ENCODE measurements around the gene BICD1. TPM values are rescaled to one million over a fixed set of nuclear protein-coding genes. Genes with fewer than 3 reads are reported as not detected.
"Not testable (repeated sequence)": the region's sequence is repeated elsewhere in the genome, so short reads cannot be mapped to it uniquely, and the experiment has no call there.

BICD1 gene
- total RNA-seq, 1 donor from 2014 or later, result 30.1 TPM

DNA sequence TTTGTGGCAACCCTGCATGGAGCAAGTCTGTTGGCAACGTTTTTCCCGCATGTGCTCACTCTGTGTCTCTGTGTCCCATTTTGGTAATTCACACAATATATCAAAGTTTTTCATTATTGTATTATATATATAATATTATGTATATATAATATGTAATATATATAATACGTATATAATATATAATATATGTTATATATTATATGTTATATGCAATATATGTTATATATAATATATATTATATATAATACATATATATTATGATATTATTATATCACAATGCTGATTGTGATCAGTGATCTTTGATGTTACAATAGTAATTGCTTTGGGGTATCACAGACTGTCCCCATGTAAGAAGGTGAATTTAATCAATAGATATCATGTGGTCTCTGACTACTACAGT, 84.8 kb downstream of the BICD1 start:
- no peak for DNase-seq (ENCODE audit: low spot score)

DNA sequence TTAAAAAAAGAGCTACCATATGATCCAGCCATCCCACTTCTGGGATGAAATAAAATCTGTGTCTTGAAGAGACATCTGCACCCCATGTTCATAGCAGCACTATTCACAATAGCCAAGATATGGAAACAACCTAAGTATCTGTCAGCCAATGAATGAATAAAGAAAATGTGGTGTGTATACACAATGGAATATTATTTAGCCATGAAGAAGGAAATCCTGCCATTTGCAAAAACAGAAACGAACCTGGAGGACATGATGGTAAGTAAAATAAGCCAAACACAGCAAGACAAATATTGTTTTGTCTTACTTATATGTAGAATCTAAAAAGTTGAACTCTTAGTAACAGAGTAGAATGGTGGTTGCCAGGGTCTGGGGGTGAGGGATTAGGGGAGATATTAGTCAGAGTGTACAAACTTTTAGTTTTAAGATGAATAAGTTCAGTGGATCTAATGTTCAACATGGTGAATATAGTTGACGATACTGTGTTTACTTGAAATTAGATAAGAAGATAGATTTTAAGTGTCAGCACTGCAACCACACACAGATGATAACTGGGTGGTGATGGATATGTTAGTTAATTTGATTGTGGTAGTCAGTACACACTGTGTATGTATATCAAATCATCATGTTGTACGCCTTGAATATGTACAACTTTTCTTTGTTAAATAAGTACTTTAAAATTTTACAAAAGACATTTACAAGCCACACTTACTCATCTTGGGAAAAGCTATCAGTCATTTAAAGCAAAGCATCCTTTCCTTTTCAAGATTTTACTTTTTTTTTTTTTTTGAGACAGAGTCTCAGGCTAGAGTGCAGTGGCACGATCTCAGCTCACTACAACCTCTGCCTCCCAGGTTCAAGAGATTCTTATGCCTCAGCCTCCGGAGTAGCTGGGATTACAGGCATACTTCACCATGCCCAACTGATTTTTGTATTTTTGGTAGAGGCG, 89.9 kb downstream of the BICD1 start:
- no peak for DNase-seq (ENCODE audit: low spot score)

DNA sequence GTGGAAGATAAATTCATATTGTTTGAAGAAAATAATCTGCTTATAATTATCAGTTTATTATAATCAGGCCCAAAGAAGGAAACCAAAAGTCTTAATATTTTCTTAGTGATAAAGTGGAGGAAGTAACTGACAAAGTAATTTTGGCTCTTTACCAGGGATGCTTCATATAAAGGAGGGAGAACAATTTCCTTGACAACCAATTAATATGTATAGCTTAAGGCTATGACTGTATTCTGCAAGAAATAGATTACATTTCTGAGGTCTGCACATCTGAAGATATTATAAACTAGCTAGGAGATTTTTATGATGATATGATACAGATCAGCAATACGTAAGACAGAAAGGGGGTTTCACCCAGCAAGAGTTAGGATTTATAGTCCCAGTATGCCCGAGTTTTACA, 90.8 kb downstream of the BICD1 start:
- DNase-seq (ENCODE audit: low spot score), result no peak

DNA sequence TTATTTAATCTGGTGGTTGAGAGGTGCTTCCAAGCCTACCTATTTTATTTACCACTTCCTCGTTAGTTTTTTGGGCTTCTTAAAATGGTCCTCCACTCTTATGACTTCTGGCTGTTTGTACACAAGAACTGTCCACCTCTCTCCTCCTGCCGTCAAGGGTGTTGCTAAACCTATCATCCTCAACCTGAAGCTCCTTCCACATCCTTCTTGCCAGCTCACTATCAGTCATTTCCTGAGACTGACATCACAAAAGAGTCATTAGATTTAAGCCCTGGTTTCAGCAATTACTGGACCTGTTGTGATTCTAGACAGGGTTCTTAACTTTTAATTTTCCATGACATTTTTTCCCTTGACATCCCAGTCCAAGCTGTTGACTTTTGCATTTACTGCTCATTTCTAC, 91.9 kb downstream of the BICD1 start:
- no peak for DNase-seq (ENCODE audit: low spot score)

DNA sequence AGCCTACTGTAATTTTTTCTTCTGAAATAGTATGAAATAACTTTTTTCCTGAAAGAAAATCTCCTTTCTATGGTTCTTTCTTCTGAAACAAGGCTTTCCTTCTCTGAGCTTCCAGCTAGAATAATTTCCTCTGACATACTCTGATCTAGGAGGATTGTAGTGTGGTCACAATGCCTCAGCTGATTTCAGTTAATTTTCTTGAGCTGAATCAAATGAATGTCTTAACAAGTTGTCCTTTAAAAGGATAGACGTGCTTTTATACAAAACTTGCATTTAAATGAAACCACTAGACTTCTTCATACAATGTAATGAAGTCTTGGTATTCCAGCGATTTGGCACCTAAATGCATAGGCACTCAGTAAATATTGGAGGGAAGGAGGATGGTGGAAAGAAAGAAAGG, 94.4 kb downstream of the BICD1 start:
- no peak for DNase-seq (ENCODE audit: low spot score)

DNA sequence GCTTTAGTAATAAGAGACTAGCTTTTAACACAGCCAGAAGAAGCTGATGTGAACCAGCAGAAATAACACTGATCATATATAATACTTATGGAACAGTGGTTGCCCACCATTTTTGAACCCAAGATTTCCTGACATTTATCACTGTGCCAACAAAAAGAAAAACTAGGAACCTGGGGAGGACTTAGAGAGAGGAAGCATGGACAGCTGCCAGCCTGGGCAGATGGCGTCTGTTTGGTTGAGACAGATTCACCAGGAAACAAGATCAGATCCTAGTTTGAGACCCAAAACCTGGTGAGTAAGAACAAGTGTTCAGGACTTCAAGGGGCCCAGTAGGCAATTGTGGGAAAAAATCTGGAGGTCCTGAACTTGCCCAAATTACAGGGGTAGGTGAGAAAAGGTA, 95.3 kb downstream of the BICD1 start:
- no peak for DNase-seq (ENCODE audit: low spot score)

DNA sequence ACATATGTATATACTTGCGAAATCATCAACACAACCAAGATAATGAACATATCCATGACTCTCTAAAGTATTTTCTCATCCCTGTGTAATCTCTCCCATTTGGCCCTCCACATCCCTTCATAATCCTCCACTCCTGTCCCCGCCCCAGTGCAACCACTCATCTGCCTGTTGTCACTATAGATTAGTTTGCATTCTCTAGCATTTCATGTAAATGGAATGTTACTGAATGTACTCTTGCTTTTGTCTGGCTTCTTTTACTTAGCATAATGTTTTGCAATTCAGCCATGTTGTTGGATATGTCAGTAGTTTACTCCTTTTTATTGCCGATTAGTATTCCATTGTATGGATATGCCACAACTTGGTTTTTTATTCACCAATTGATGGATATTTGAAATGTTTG, 99.1 kb downstream of the BICD1 start:
- no peak for DNase-seq (ENCODE audit: low spot score)

DNA sequence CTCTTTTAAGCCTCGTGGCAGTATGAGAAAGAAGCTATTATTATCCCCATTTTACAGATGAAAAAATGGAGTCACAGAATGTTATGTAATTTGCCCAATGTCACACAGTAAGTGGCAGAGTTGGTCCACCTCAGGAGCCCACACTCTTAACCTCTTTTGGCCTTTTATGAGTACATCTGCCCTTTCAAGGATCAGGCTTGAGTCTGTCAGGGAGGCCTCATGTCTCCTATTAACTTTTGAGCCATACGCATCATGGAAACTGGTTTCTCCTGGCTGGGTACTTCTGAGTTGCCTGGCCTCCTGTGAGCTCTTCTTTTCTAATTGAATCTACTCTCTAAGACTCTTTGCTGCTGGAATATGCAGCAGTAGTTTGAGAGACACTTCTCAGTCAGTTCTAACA, 101.7 kb downstream of the BICD1 start:
- DNase-seq (ENCODE audit: low spot score), result no peak

DNA sequence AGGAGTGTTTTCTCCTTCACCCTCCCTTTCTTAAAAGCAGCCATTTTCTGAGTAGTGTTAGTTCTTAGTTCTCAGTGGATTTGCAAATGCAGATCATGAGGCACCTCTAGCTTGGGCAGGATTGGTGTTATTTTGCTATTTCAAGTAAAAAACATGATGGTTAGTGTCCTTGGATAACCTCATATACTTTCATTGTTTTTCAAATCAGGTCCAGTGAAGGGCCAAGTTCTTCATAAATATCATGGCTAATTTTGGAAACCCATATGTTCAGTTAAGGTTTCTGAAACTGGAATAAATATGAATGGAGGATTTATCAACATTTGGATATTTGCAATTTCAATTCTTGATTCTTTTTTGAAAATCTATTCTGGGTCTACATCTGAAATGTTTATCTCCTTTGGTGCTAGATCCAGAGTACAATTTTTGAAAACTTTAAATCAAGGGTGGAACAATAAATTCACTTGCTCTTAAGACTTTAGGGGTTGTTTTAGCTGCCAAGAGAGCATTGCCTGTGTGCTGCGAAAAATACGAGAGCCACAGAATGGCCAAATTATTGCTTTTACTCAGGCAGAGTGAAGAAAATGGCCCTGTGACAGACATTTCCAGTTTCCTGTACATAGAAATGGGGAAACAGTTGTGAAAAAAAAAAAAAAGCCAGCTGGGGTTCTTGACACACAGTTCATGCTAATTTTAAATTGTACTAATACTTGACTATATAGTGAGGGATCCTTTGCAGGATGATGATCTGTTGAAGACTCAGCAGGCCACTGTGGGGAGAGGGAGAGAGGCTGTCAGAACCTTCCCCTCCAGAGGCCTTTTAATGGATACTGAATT, 104.6 kb downstream of the BICD1 start:
- DNase-seq (ENCODE audit: low spot score), result no peak

DNA sequence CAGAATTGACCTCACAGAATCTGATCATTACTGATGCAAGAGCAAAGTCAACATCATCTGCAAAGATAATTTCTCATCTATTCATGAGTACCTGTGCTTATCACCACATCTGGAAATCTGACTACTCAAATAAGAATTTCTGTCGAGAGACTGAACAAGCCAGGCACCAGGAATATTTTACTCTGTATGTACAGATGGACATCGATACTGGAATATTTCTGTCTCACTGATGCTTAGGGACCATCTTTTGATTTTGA, 105.2 kb downstream of the BICD1 start:
- no peak for DNase-seq (ENCODE audit: low spot score)

DNA sequence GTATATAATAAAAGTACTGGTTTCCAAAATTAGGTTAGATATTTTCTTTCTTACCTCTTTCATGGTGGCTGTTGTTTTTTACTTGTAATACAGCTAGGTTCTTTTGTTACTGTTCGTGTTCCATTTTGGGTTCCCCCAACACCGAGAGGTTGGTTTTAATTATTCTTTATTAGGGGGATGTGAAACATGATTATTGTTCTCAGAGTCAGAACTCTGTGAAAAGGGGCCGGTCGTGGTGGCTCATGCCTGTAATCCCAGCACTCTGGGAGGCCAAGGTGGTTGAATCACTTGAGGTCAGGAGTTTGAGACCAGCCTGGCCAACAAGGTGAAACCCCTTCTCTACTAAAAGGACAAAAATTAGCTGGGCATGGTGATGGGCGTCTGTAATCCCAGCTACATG, 108.1 kb downstream of the BICD1 start:
- no peak for DNase-seq (ENCODE audit: low spot score)

DNA sequence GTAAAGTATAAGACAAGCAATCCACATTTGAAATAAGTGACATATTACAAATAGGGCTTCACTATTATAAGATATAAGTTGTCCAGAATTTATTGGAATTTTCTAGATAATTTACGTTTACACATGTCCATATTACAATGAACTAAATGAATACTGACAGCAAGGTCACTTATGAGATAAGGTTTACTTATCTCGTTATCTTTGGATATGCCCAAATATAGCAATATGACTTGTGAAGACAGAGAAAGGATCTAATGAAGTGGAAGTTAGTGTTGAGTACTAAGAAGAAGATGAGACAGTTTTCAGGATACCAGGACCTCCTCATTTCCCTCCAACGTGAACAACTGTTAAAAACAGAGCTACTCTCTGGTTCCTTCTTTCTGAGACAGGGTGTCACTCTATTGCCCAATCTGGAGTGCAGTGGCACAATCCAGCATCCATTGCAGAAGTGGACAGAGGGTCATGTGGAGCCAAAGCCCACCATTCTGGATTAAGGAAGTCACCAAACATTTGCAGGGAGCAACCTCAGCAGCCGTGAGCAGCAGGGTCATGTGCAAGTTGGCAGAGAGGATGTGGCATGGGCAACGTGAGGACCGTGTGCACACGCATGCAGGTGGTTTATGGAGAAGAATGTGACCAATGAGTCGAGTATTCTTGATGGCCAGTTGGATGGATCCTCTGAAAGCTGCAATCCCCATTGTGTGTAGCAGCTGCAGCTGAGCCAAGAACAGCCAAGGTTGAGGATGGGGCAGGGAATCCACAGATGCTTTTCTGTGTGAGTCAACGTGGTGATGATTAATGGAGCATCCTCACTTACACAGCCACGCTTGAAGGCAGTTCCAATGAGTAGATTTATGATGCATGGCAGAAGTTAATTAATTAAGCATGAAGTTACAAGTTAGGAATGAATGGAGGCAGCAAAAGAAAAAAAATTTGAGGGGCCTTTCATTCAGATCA, 111.0 kb downstream of the BICD1 start:
- peak; percentile 12 for DNase-seq (ENCODE audit: low spot score)

DNA sequence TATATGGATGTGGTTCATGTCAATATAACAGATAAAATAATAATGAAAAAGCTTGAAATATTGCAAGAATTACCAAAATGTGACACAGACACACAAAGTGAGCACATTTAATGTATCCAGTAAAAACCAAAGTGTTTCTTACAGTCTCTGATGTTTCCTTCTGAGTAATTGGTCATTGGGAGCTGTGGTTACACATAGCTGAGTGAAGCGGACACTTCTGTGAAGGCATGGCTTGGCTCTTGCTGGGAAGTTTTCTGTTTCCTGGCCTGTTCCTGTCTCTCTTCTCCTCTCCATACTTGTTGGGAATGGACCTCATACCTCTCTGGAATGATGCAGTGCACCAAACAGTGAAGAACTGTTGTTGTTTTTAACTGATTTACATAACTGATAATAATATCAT, 117.3 kb downstream of the BICD1 start:
- DNase-seq (ENCODE audit: low spot score), result no peak

DNA sequence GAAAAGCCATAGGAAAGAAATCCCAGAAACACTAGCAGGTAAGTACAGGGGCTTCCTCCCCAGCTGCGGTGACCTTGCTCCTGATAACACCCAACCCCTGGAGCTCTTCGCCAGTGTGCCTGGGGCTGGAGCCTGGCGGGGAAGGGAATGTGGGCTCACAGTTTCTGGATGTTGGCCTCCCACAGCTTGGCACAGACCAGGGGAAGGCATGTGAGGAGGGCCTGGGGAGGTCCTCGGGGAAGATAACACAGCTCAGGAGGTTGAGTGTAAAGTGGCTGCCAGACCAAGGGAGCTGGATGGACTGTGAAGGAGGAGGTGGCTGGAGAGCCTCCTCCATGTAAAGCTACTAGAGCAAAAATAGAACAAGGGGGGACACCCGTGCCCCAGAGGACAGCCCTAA, 120.1 kb downstream of the BICD1 start:
- DNase-seq (ENCODE audit: low spot score), result no peak

DNA sequence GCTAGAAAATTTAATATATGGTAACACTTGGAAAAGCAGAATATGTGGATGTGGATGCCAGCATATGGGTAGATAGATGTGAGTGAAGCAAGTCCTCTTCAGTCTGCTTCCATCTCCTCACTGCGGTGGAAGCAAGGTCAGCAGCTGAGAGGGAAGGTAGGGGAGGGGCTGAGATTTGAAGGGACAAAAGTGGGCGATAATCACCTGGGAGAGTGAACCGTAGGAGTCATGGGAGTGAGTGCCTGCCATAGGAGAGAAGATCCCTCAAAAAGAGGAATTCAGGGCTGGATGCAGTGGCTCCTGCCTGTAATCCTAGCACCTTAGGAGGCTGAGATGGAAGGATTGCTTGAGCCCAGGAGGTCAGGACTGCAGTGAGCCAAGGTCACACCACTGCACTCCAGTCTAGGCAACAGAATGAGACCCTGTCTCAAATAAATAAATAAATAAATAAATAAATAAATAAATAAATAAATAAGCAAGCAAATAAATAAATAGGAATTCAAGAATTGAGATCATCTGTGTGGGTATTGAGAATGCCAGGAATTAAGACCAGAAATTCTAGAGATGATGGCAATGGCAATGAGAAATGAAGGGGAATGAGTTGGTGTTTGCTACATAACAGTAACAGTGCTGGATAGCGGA, 123.4 kb downstream of the BICD1 start:
- DNase-seq (ENCODE audit: low spot score), result no peak

DNA sequence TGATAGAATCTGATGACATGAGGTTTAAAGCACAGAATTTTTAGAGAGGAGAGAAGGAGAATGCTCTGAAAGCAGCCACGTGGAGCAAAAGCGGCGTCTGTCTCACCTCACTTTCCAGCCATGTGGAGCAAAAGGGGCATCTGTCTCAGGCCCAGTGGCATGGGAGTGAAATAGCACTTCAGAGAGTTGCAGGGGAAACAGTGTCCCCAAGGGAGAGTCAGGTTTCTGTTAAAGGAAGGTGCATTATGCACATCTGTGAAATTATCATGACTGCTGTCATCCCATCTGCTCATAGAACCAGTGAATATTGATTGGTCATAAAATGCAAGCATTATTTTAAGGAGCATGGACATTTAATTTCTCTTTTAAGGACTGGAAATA, 124.0 kb downstream of the BICD1 start:
- no peak for DNase-seq (ENCODE audit: low spot score)

DNA sequence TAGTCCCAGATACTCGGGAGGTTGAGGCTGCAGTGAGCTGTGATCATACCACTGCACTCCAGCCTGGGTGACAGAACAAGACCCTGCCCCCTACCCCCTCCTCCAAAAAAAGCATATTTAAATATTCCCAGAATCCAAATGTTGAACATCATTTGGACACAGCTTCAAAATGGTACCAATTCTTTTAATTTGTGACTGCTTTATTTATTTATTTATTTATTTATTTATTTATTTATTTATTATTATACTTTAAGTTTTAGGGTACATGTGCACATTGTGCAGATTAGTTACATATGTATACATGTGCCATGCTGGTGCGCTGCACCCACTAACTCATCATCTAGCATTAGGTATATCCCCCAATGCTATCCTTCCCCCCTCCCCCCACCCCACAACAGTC, 124.7 kb downstream of the BICD1 start:
- DNase-seq (ENCODE audit: low spot score), result not testable (repeated sequence)

DNA sequence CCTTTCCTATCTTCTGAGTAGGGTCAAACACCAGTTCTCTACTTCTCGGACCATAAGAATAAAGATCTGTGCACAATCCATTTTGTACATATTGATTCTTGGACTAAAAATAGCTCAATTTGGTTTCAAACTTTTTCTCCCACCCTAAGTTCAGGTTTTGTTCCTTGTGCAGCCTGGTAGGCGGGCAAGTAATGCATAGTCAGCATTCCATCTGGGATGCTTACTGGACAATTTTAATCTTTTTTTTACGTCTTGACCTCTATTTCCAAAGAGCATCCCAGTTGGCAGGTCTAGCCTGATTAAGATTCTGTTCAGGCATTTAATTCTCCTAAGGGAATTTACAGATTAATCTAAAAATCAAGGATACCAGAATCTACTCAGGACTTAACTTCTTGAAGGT, 126.9 kb downstream of the BICD1 start:
- no peak for DNase-seq (ENCODE audit: low spot score)

DNA sequence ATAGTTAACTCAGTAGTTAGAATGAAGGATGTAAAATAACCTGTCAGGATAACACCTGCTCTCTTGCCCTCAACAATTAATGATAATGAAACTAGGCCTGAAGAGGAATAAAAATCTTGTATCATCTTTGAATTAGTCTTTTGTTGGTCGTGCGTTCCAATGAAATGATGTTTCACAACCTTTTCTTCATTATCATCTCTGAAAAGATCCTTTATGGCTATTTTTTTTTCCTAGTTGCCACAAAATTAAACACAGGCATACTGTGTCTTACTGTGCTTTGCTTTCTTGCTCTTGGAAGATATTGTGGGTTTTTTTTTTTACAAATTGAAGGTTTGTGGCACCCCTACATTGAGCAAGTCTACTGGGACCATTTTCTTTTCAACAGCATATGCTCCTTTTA, 128.6 kb downstream of the BICD1 start:
- no peak for DNase-seq (ENCODE audit: low spot score)

DNA sequence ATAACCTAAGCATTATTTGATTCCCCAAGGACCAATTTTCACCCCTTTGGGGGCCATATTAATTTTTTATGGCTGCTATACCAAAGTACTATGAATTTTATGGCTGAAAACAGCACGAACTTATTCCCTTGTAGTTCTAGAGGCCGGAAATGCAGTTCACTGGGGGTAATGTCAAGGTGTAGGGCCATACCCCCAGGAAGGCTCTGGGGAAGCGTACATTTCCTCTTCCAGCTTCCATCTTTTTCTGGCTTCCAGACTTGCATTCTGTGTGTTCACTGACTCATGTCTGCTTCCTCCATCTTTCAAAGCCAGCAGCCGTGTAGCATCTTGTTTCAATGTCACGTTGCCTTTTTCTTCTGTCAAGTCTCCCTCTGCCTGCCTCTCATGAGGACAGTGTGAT, 133.5 kb downstream of the BICD1 start:
- no peak for DNase-seq (ENCODE audit: low spot score)

DNA sequence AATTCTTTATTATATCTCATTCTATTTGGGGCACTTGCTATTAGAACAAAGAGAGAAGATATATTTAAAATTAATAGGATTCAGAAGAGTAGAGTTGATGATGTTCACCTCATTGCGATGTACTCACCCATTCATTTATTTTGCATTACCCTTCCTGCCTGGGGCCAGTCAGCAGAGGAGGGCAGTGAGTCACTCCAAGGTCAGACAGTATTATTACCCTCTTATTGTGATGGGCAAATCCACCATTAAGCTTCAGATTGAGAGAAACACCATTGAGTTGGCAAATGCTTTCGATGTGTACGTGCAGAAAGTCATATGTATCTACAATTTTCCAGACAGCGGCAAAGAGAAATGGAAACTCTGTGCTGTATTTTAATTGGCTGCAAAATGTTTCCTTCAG, 134.2 kb downstream of the BICD1 start:
- DNase-seq (ENCODE audit: low spot score), result no peak

DNA sequence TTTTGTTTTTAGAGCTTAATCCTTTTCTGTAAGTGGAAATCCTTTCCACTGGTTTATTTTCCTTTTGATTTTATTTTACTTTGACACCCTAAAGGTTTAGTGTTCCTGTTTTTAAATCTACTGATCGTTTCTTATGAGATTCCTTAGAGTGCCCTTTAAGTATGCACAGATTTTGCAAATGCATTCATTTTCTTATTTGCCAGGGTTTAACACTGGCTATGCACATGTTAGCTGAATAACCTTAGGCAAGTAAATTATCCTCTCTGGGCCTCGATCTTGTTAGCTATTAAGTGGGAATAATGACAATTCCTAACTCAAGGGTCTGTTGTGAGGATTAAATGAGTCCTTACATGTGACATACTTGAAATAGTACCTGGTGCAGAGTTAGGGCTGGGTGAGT, 136.0 kb downstream of the BICD1 start:
- no peak for DNase-seq (ENCODE audit: low spot score)

Measured in mucosa of gallbladder (tissue), 1 donor.